ENCODE measurements around the gene MAP4K5.
"Not testable (repeated sequence)": the region's sequence is repeated elsewhere in the genome, so short reads cannot be mapped to it uniquely, and the experiment has no call there.

MAP4K5 gene

DNA sequence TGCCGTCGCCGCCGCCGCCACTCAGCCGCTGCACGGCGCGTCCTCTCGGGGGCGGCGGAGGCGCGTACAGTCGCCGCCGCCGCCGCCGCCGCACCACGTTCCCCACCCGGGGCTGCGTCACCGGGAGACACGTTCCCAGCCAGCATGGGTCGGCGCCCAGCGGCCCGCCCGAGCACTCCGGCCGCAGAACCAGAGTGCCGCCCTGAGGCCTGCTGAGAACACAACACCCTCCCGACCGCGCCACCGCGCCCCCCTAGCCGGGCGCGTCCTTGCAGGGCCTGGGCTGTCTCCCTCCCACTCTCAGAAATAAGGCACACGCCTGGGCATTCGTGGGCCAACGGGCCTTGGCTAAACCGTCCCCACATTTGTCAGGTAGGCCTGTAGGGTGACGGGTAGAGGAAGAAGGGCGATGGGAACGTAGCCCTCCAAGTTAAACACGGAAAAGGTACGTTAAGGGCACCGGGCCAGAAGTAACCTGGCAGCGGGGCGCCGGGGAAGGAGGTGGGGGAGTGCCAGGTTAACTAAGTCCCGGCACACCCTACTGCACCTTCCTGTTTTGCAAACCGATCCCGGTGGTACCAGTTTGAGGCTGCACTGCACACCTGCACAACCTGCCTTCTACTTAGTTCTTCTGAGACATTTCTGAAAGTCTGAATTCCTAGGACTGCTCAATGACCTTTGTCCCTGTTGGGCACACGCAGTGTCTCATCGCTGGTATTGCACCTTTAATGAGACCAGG is at the start of gene MAP4K5:
Gene MAP4K5, minus strand, starts transcription at position 68 of the 739 bp plus-strand sequence. CDS start 520 bp downstream, outside the sequence.
- DNase-seq: peak; percentile 95

DNA sequence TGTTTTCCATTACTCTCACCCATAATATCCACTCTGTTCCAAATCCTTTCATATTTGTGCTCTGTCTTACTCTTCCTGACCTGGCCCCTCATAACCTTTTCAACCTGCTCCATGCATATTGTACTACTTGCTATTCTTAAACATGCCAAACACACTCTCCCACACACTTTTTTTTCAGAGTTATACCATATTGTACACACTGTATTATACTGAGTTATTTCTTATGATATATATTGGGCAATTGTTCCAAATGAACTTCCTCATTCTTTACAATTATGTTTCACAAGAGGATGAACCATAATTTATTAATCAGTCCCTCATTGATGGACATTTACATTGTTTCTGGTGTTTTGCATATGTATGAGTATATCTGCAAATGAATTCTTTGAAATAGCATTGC is 46.1 kb upstream of the MAP4K5 start:
- DNase-seq: no peak

DNA sequence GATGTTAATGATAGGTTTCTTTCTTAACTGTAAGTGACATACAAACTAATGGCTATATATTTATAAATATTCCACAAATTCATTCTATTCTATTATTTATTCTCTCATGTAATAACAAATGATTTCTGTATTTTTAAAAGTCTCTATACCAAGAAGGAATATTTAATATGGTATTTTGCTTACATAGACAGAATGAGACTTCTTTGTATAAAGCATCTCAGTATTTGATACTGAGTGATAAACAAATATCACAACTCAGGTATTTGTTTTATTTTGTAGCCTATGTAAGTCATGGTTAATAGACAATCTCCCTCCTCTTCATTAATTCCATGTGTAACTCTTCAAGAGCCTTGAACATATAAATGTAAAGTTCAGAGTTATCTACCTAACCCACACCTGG is 45.6 kb upstream of the MAP4K5 start:
- no peak for DNase-seq

DNA sequence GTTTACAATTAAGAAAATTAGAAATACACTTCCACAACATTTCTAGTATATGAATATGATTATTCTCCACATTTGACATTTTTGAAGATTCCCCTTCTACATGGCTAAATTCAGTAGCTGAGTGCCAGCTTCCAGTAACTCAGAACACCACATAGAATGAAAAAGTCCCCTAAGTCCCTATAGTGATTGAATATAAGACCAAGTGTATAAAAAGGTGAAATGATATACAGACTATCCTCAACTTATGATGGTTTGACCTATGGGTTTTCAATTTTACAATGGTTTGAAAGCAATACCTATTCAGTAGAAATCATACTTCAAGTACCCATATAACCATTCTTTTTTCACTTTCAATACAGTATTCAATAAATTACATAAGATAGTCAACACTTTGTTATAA is 43.4 kb upstream of the MAP4K5 start:
- no peak for DNase-seq

DNA sequence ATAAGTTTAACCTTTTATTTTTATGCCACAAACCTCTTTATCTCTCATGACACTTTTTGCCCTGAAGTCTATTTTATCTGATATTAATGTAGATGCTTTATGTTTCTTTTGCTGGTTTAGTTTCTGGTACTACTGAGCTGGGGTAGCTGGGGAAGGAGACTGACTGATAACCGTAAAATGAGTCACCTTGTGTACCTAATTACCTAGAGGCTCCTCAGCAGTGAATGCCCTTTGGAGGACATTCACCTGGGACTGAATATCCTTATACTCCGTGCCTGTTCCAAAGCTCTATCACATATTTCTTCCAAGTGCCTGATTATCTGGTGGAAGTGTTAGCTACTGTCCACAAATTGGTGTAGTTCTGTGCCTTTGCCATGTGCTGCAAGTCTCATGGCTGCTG is 41.5 kb upstream of the MAP4K5 start:
- no peak for DNase-seq

DNA sequence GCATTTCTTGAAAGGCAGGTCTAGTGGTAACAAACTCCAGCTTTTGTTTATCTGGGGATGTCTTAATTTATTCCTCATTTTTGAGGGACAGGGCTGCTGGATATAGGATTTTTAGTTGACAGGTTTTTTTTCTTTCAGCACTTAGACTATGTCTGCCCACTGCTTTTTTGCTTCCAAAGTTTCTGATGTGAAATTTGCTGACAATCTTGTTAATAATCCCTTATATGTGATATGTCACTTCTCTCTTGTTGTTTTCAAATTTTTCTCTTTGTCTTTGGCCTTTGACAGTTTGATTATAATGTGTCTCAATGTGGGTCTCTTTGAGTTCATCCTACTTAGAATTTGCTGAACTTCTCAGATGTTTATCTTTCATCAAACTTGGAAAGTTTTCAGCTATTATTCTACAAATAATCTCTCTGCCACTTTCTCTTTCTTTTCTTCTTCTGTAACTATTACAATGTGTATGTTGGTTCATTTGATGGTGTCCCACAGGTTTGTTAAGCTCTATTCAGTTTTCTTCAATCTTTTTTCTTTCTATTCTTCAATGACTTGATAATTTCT is 37.4 kb upstream of the MAP4K5 start:
- no peak for DNase-seq

DNA sequence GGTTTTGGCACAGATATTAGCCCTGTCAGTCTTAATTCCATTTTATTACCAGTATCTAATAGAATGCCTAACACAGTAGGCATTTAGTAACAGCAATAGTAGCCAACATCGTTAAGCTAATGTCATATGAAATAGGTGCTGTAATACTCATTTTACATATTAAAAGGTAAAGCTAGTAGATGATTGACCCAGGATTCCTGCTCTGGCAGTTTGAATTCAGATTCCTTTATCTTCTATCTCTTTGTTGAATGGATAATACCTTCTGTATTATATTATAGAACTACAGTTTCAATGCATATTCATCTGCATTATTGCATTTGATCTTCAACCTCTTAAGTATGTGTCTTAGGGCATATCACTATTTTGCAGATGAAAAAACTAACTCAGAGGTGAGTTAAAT is 30.5 kb upstream of the MAP4K5 start:
- no peak for DNase-seq

DNA sequence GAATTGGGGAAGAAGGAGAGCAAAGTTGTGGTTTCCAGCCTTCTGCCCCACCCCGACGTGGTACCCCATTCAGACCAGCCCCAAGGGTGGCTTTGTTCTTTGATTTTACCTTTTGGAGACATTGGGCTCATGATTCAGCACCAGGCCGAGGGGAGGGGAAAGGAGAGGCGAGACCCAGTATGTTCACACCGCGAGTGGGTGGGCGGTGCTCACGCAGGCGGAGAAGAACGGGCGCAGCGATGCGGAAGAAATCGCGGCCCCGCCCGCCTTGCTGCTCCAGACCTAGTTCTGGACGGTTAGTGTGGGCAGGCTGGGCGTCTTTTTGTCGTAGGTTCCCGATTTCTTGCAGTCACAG is 28.5 kb upstream of the MAP4K5 start:
- DNase-seq: peak; percentile 94

DNA sequence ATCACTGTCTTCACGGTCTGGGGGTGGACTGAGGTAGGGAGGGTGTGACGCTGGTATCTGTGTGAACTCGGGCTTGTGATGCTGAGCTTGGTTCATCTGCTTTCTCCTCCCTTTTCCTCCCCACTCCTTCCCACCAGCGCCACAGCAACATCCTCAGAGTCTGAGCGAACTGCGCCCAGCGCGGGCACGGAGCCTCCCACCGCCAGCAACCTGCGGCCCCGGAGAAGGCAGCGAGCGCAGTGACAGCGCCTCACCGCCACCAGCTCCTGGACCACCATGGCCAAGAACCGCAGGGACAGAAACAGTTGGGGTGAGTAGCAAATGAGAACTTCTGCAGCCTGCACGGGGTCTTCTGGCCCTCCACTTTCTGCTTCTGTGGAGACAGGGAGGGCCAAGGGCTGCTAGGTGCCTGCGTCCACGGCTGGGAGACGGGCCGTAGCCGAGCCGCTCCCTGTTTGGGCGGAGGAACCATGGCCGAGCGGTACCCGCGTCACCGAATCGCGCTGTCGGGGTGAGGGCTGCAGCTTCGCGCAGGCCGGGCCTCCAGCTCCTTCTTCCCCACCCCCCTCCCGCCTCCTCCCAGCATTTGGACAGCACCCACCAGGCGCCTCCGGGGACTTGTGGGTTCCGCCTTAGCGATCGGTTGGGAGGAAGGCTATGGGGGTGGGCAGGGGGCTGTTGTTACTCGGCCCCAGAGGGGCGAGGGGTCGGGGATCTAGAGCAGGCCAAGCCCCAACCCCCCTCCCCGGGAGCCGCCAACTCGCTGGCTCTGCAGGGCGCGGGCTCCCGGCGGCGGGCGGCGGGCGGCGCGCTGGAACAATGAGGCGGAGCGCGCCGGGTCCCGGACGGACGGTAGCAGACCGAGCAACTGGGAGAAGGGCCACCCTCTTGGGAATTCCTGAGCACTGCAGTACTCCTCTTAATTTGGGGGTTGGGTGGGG is 27.9 kb upstream of the MAP4K5 start, which contains the start of gene ATL1:
Gene ATL1, plus strand, starts transcription at position 156 of the 941 bp plus-strand sequence. Its CDS starts 121 bp downstream, at position 277.
- peak; percentile 94 for DNase-seq

DNA sequence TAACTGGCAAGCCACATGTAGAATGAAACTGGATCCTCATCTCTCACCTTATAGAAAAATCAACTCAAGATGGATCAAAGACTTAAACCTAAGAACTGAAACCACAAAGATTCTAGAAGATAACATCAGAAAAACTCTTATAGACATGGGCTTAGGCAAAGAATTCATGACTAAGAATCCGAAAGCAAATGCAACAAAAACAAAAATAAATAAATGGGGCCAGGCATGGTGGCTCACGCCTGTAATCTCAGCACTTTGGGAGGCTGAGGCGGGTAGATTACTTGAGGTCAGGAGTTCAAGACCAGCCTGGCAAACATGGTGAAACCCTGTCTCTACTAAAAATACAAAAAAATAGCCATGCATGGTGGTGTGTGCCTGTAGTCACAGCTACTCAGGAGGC is 20.4 kb upstream of the MAP4K5 start:
- DNase-seq: not testable (repeated sequence)

DNA sequence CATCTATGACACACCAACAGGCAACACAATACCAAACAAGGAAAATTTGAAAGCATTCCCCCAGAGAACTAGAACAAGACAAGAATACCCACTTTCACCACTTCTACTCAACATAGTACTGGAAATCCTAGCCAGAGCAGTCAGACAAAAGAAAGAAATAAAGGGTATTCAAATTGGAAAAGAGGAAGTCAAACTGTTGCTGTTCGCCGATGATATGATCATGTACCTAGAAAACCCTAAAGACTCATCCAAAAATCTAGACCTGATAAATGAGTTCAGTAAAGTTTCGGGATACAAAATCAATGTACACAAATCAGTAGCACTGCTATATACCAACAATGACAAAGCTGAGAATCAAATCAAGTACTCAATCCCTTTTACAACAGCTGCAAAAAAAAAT is 19.5 kb upstream of the MAP4K5 start:
- DNase-seq: no peak

DNA sequence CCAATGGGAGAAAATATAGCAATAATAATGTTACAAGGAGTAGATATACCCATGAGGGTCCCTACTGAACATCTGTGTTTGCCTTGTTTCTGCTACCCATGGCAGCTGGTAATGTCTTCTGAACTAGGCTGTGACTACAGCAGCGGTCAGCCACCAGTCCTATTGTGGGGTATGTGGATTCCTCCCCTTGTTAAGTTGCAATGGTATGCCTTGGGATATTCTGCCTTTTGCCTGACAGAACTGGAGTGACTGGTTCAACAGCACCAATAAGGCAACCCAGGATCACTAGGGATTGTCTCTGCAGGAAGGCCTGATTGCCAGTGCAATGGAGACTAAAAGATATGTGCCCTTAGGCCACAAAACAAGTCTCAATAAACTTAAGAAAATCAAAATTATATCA is 17.9 kb upstream of the MAP4K5 start:
- no peak for DNase-seq

DNA sequence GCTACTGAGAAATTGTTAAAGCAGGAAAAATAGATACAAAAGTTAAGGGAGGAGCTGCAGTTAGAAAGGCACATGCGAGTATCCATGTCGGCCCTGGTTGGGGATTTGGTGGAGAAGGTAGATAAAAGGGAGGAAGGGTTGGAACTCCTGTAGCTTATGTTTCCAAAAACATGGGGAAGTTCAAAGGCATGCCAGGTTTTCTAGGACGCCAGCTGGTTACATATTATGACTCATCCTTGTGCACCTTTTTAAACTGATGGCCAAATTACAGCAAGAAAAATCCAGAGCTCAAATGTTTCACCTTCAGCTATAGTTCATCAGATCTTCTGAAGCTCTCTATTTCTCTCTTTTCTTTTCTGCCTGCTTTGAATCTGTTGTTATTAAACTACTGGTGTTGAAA is 13.2 kb upstream of the MAP4K5 start:
- DNase-seq: no peak

DNA sequence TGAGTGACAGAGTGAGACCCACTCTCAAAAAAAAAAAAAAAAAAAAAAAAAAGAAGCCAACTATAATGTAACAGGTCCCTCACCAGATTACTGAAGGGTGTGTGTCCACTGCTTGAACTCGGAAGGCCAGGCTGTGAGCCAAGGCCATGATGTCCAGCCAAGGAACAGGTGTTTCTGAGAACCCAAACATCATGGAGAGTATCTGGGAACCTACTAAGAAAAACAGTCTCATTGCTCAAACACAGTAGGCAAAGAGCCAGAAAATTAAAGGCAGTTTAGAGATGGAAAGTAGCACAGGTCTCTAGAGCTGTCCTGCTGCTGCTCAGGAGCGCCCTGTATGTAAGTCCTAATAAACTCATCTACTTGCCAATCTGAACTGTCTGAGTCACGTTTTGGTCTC is 12.5 kb upstream of the MAP4K5 start:
- no peak for DNase-seq

DNA sequence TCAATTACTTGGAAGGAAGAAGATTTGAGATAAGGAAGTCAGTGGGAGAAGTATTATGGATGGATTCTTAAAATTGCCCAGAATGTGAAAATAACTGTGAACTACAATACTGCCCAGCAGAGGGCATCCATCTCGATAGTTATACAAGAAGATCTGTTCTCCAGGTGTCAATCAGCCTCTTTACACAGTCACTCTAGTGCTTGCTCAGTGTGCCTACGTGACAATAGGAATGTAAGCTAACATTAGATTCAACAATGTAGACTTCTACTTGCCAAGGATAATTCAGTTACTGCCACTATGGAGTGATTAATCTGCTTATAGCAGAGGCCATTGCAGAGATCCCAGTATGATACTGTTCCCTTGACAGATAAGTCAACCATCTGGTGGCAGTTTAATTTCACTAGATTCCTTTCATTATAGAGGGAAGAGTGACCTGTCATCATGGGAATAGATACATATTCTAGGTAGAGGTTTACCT is 10.6 kb upstream of the MAP4K5 start:
- peak; percentile 34 for DNase-seq

DNA sequence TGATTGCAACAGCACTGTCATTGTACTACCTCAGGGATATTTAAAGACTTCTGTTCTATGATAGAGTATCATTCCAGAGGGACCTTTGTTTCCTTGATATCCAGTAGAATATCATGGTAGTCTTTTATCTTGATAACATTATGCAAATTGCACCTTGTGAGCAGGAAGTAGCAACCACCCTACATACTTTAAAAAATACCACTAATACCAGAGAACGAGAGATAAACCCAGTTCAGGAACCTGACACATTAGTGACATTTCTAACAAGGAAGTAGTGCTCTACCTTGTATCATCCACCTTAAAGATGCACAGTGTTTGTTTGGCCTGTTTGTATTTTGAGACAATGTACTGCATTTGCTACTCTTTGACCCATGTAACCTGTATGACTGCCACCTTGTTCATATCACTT is 8.8 kb upstream of the MAP4K5 start:
- DNase-seq: no peak

DNA sequence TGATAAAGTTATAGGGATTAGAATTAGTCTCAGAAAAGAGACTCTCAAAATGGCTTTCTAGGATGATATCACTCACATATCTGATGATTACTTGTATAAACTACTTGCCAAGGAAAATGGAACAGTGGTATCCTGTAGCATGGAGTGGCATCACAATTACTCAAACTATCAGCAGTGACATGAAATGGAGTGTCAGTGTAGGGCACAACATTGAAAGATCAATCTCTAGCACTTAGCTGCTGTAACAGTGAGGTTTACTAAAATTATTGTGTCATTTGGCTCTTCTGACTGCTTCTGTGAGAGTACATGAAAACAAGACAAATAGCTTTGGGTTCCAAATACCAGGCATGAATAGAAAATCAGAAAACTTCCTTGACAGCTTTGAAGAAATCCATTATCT is 6.7 kb upstream of the MAP4K5 start:
- no peak for DNase-seq

DNA sequence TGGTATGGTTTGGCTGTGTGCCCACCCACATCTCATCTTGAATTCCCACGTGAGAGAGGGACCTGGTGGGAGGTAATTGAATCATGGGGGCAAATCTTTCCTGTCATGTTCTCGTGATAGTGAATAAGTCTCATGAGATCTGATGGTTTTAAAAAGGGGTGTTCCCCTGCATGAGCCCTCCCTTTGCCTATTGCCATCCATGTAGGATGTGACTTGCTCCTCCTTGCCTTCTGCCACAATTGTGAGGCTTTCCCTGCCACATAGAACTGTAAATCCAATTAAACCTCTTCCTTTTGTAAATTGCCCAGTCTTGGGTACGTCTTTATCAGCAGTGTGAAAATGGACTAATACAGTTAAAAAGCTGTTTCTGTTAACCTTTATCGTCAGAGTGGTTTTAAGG is 5.7 kb upstream of the MAP4K5 start:
- DNase-seq: not testable (repeated sequence)

DNA sequence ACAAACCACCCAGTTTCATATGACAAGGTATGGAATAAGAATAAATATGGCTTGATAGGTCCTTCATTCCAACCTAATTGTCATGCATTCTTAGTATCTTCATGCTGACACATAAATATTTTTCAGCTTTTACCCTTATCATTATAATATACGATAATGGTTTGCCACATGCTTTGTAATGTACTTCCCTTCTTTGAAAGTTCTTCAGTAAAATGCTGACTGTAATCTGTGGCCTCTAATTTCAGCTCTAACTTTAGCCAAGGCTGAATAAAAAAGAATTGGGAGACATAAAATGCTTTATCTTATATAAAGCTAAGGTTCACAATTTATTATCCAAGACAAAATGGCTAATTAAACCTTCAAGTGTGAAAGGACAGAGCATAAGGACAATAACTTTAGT is 2.6 kb upstream of the MAP4K5 start:
- no peak for DNase-seq

DNA sequence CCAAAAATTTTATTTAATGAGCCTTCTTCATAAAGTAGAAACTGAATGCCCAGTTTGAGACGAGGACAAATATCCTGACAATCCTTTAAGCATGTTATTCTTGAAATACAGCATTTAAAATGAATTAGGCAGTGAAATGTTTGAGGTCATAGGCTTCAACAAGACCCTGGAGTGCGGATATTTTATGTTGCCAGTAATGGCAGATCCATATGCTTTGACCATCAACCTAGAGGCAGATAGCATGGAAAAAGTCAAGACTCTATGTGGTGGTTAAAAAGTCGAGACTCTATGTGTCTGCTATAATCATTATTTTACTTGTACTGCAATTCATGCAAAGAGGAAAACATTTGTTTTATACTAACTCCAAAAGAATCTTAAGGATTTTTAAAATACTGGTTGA is 2.0 kb upstream of the MAP4K5 start:
- DNase-seq: no peak

DNA sequence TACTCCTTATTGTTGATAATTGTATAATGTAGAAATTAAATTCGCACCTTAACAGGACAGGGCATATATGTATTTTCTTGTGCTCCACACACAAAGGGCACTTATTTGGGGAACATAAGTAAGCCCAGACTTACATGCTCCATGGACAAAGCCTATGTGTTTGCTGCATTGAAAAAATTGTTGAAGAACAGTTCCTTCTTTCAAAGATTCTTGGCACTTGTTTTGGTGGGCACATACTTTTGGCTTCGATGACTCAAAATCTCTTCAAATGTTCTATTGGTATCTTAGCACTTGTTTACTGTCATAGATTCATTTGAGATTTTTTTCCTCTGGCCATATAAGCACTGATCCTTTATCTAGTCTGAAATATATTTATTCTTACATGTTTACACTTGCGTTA is 1.4 kb upstream of the MAP4K5 start:
- no peak for DNase-seq

DNA sequence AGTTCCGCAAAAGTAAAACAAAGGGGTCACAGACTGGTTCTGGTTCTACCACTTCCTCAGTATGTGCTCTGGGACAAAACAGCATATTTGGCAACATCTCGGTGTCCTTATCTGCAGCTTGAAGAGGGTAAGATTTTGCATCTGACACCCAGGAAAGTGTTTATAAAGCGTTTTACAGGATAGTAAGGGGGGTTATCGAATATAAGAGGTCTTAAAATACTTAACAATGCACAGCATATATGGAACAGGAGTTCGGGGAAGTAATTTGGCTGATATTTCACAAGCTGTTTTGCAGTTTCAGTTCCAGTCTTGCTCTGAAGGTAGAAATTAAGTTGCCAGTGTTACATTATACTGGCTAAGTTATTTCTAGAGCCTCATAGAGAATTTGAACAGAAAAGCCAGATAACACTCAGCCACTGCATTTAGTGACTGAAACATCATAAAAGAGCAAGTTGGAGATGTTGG is 904 bp upstream of the MAP4K5 start:
- DNase-seq: no peak

Measured in retina (tissue), 1 donor.